ENCODE results near the gene CACNA1D. TPM values are rescaled to one million over a fixed set of nuclear protein-coding genes. Genes with fewer than 3 reads are reported as not detected.

Gene CACNA1D
- total RNA-seq, 1 experiment from 2014 or later: not detected

- ChIA-PET POLR2A (ENCODE audit: low non-redundant PET) (interaction anchor here (0.6 kb wide), 1 partner anchor 255 kb away, joined by 3 read pairs; no protein-coding TSS in a partner anchor), CTCF (no interaction called here)
- H3K27me3 ChIP-seq (replicated peaks; ENCODE audit: insufficient read depth, low read depth, low read length, poor library complexity): no peaks in the 10 kb centered on the region
- no peak for TF ChIP-seq EZH2 (IDR thresholded peaks at IDR 0.05; ENCODE audit: borderline replicate concordance, low read depth, low read length, poor library complexity, severe bottlenecking)
- TF ChIP-seq CTCF (conservative IDR thresholded peaks at IDR 0.05; ENCODE audit: low read depth, low read length): no peak
- intact Hi-C loops (cut with micrococcal nuclease; ENCODE audit: unreplicated experiment): no loop called here
- no peaks in the 10 kb centered on the region for H3K9me3 ChIP-seq (ENCODE audit: low read depth, low read length, poor library complexity, severe bottlenecking)
- no peak overlapping the region for H3K4me3 ChIP-seq (ENCODE audit: low read depth, low read length, poor library complexity, severe bottlenecking)
- H3K27ac ChIP-seq (ENCODE audit: low read depth, low read length, poor library complexity, severe bottlenecking): no peak overlapping the region
- no peak for DNase-seq (ENCODE audit: low spot score)
- H3K36me3 ChIP-seq (ENCODE audit: insufficient read depth, low read length, poor library complexity, severe bottlenecking): no peaks in the 10 kb centered on the region
- no peaks in the 10 kb centered on the region for H3K4me1 ChIP-seq (ENCODE audit: insufficient read depth, low read length, poor library complexity, severe bottlenecking)
- BruUV-seq (replicated peaks): no TSS peak
Measured at GRCh38 chr3:53858096-53858741, 363.8 kb downstream of the CACNA1D start.

- no peaks in the 10 kb centered on the region for H3K27me3 ChIP-seq (replicated peaks; ENCODE audit: insufficient read depth, low read depth, low read length, poor library complexity)
- ChIA-PET POLR2A (ENCODE audit: low non-redundant PET) (no interaction called here), CTCF (no interaction called here)
- H3K9me3 ChIP-seq (ENCODE audit: low read depth, low read length, poor library complexity, severe bottlenecking): no peaks in the 10 kb centered on the region
- no peak for TF ChIP-seq EZH2 (IDR thresholded peaks at IDR 0.05; ENCODE audit: borderline replicate concordance, low read depth, low read length, poor library complexity, severe bottlenecking)
- TF ChIP-seq CTCF (conservative IDR thresholded peaks at IDR 0.05; ENCODE audit: low read depth, low read length): no peak
- DNase-seq (ENCODE audit: low spot score): no peak
- no TSS peak for BruUV-seq (replicated peaks)
- H3K4me1 ChIP-seq (ENCODE audit: insufficient read depth, low read length, poor library complexity, severe bottlenecking): no peaks in the 10 kb centered on the region
- no peak overlapping the region for H3K27ac ChIP-seq (ENCODE audit: low read depth, low read length, poor library complexity, severe bottlenecking)
- intact Hi-C loops (cut with micrococcal nuclease; ENCODE audit: unreplicated experiment): no loop called here
- no peaks in the 10 kb centered on the region for H3K36me3 ChIP-seq (ENCODE audit: insufficient read depth, low read length, poor library complexity, severe bottlenecking)
- no peak overlapping the region for H3K4me3 ChIP-seq (ENCODE audit: low read depth, low read length, poor library complexity, severe bottlenecking)
Measured at GRCh38 chr3:53859178-53859577, 364.8 kb downstream of the CACNA1D start.

DNA sequence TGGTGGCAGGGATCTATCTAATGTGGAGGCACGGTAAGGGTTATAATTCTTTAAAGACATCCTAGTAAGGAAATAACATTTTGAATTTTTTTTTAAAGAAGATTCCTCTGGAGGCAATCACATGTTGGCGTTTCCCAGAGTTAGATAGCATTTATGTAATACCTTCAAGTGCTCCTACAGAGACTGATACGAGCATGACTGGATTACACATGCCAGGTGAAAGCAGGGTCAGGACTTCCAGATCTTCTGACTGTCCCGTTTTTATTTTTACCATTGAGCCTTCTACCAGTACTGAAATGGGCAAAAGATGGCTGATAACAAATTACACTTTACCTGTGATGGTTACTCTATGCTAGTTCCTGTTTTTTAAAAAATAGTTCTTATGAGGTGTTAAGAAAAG, 365.8 kb downstream of the CACNA1D start:
- Histone ChIP-seq H3K9me3 (ENCODE audit: low read depth, low read length, poor library complexity, severe bottlenecking) (no peaks in the 10 kb centered on the region), H3K27ac (ENCODE audit: low read depth, low read length, poor library complexity, severe bottlenecking) (no peak overlapping the region), H3K4me1 (ENCODE audit: insufficient read depth, low read length, poor library complexity, severe bottlenecking) (no peaks in the 10 kb centered on the region), H3K36me3 (ENCODE audit: insufficient read depth, low read length, poor library complexity, severe bottlenecking) (no peaks in the 10 kb centered on the region), H3K27me3 (replicated peaks; ENCODE audit: insufficient read depth, low read depth, low read length, poor library complexity) (no peaks in the 10 kb centered on the region), H3K4me3 (ENCODE audit: low read depth, low read length, poor library complexity, severe bottlenecking) (no peak overlapping the region)
- TF ChIP-seq EZH2 (IDR thresholded peaks at IDR 0.05; ENCODE audit: borderline replicate concordance, low read depth, low read length, poor library complexity, severe bottlenecking) (no peak), CTCF (conservative IDR thresholded peaks at IDR 0.05; ENCODE audit: low read depth, low read length) (no peak)
- CTCF ChIA-PET: no interaction called here
- intact Hi-C loops (cut with micrococcal nuclease; ENCODE audit: unreplicated experiment): no loop called here
- DNase-seq (ENCODE audit: low spot score): no peak
- POLR2A ChIA-PET (ENCODE audit: low non-redundant PET): no interaction called here
- BruUV-seq (replicated peaks): no TSS peak

Data from A673 (cell line).